SW 1271 (cell line): ENCODE data around the gene NUP214.
A peak's percentile ranks its signal among the peaks of the same experiment; 100 is the strongest.
"Not testable (repeated sequence)": the region's sequence is repeated elsewhere in the genome, so short reads cannot be mapped to it uniquely, and the experiment has no call there.

Source experiments
- DNase-seq, 2 experiments: peaks; one replicate each; lab custom pipeline; 2025; lab: John Stamatoyannopoulos, UW

Gene NUP214

GRCh38 chr9:131234799-131235479 is 109.6 kb downstream of the NUP214 start:
- no peak for DNase-seq

- DNase-seq, result no peak
Measured at GRCh38 chr9:131235480-131235851, 110.1 kb downstream of the NUP214 start.

- no peak for DNase-seq
Measured at GRCh38 chr9:131236161-131236560, 110.8 kb downstream of the NUP214 start.

- no peak for DNase-seq
Measured at GRCh38 chr9:131236761-131237160, 111.4 kb downstream of the NUP214 start.

GRCh38 chr9:131237291-131237690 is 111.9 kb downstream of the NUP214 start:
- no peak for DNase-seq

- no peak for DNase-seq
Measured at GRCh38 chr9:131237931-131238401, 112.6 kb downstream of the NUP214 start.

- DNase-seq, result no peak
Measured at GRCh38 chr9:131238402-131239021, 113.1 kb downstream of the NUP214 start.

- DNase-seq, result no peak
Measured at GRCh38 chr9:131239161-131239975, 114.0 kb downstream of the NUP214 start.

GRCh38 chr9:131240047-131240921 is 114.9 kb downstream of the NUP214 start:
- DNase-seq, result no peak

GRCh38 chr9:131244331-131244730 is 118.9 kb downstream of the NUP214 start:
- not testable (repeated sequence) for DNase-seq

GRCh38 chr9:131246618-131247017 is 121.2 kb downstream of the NUP214 start:
- no peak for DNase-seq

- DNase-seq, result no peak
Measured at GRCh38 chr9:131252120-131252519, 126.7 kb downstream of the NUP214 start.

- DNase-seq, result no peak
Measured at GRCh38 chr9:131253891-131254491, 128.6 kb downstream of the NUP214 start.

- DNase-seq, result no peak
Measured at GRCh38 chr9:131254626-131255025, 129.2 kb downstream of the NUP214 start.

- peak in 1 of 2 experiments; percentile 58 for DNase-seq
Measured at GRCh38 chr9:131255676-131256197, 130.4 kb downstream of the NUP214 start.

GRCh38 chr9:131257266-131258025 is 132.1 kb downstream of the NUP214 start:
- DNase-seq, result no peak

GRCh38 chr9:131258186-131258585 is 132.8 kb downstream of the NUP214 start:
- DNase-seq, result no peak

GRCh38 chr9:131258698-131259431 is 133.5 kb downstream of the NUP214 start:
- DNase-seq, result no peak

GRCh38 chr9:131259432-131259898 is 134.1 kb downstream of the NUP214 start:
- no peak for DNase-seq
